Smooth muscle cell (in vitro differentiated cells): ENCODE data around the gene XXYLT1. TPM values are rescaled to one million over a fixed set of nuclear protein-coding genes. Genes with fewer than 3 reads are reported as not detected.
A peak's percentile ranks its signal among the peaks of the same experiment; 100 is the strongest.

Experiments used
- DNase-seq: peaks from one replicate; lab custom pipeline; 2025; ENCODE audit not compliant: unreplicated experiment; lab: John Stamatoyannopoulos, UW
- H2AFZ ChIP-seq: fragments of 200-600 bp; sonication (generic); 2 replicates; pipeline ENCODE4 v1.6.0; 2016; ENCODE audit warnings: antibody characterized with exemption, low read depth, mild to moderate bottlenecking
- H3F3A ChIP-seq: fragments of 200-600 bp; sonication (generic); 2 replicates; pipeline ENCODE4 v1.6.0; 2017; ENCODE audit warnings: antibody characterized with exemption, low read depth
- H3K27ac ChIP-seq: fragments of 200-600 bp; sonication (generic); 2 replicates; pipeline ENCODE4 v1.5.1; 2016; ENCODE audit warnings: low read depth, mild to moderate bottlenecking
- H3K27me3 ChIP-seq: fragments of 200-600 bp; sonication (generic); 2 replicates; pipeline ENCODE4 v1.6.1; 2016; ENCODE audit warnings: low read depth, mild to moderate bottlenecking
- H3K36me3 ChIP-seq: fragments of 200-600 bp; sonication (generic); 2 replicates; pipeline ENCODE4 v1.5.1; 2016; ENCODE audit warnings: low read depth
- H3K4me1 ChIP-seq: fragments of 200-600 bp; sonication (generic); 2 replicates; pipeline ENCODE4 v1.5.1; 2016; ENCODE audit warnings: low read depth
- H3K4me2 ChIP-seq: fragments of 200-600 bp; sonication (generic); 2 replicates; pipeline ENCODE4 v1.6.0; 2016; ENCODE audit warnings: mild to moderate bottlenecking
- H3K4me3 ChIP-seq: fragments of 200-600 bp; sonication (generic); 2 replicates; pipeline ENCODE4 v1.5.1; 2016; ENCODE audit warnings: mild to moderate bottlenecking
- H3K79me2 ChIP-seq: fragments of 200-600 bp; sonication (generic); 2 replicates; pipeline ENCODE4 v1.6.0; 2016; ENCODE audit warnings: low read depth, mild to moderate bottlenecking
- H3K9ac ChIP-seq: fragments of 200-600 bp; sonication (generic); 2 replicates; pipeline ENCODE4 v1.6.0; 2016; ENCODE audit warnings: low read depth
- H3K9me3 ChIP-seq: fragments of 200-600 bp; sonication (generic); replicated peaks from 2 replicates; pipeline ENCODE4 v1.5.1; 2016; ENCODE audit warnings: low read depth
- H4K20me1 ChIP-seq: fragments of 200-600 bp; sonication (generic); 2 replicates; pipeline ENCODE4 v1.6.0; 2016; ENCODE audit warnings: low read depth
- WGBS: methylation state at CpG from one replicate; pipeline ENCODE4 v1.1.7; 2016; ENCODE audit warnings: low lambda C conversion rate; 5-methylcytosine and 5-hydroxymethylcytosine counted together
- polyA plus RNA-seq: library from polyadenylated mRNA; unstranded; fragments of >200 nt; fragmentation: Nextera tagmentation; extraction: Ambion mirVana; gene quantifications from 2 replicates; pipeline ENCODE4 v1.2.1, GENCODE V29; 2016
- total RNA-seq: library from RNA; depleted of rRNA; stranded (reverse); fragments of >200 nt; gene quantifications from 2 replicates; pipeline ENCODE4 v1.2.3, GENCODE V29; 2014
- TF ChIP-seq, protein P1 (sequence below): fragments of 200-600 bp; sonication (generic); IDR thresholded peaks from 2 replicates; pipeline ENCODE4 v1.5.1; 2017; ENCODE audit warnings: borderline replicate concordance, mild to moderate bottlenecking, antibody characterized with exemption; ENCODE audit not compliant: insufficient read depth, poor library complexity, severe bottlenecking

XXYLT1 gene, protein sequence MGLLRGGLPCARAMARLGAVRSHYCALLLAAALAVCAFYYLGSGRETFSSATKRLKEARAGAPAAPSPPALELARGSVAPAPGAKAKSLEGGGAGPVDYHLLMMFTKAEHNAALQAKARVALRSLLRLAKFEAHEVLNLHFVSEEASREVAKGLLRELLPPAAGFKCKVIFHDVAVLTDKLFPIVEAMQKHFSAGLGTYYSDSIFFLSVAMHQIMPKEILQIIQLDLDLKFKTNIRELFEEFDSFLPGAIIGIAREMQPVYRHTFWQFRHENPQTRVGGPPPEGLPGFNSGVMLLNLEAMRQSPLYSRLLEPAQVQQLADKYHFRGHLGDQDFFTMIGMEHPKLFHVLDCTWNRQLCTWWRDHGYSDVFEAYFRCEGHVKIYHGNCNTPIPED
- total RNA-seq (22.2 and 28.7 TPM in 2 replicates), polyA plus RNA-seq (24.4 and 35.4 TPM in 2 replicates)

DNA sequence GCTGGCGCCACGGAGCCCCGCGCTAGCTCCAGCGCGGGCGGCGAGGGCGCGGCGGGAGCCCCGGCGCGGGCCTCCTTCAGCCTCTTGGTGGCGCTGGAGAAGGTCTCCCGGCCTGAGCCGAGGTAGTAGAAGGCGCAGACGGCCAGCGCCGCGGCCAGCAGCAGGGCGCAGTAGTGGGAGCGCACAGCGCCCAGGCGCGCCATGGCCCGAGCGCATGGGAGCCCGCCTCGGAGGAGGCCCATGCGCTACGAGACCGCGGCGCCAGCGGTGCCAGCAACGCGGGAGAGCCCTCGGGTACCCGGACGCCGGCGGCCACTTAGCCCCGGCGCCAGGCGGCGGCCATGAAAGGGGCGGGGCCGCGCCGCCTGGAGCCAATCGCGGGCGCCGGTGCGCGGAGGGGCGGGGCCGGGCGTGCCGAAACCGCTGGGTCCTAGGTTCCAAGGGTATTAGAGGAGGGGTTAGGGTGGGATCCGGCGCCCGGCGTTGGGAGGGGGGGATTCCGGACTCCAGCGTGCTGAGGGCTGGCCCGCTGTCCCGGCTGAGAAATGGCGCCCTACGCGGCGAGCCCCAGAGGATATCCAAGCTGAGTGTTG, at the start of gene XXYLT1:
TSS of gene XXYLT1 (minus strand) at position 343 of the 593 bp plus-strand sequence. CDS start at position 242, 101 bp downstream.
- Histone ChIP-seq H3K36me3 (no peaks in the 10 kb centered on the region), H2AFZ (peak within 1 kb of the TSS; percentile 87), H3K9ac (peak within 1 kb of the TSS; percentile 43), H3K4me2 (peak within 1 kb of the TSS; percentile 98), H3K4me1 (peaks cover 9% of the 10 kb centered on the region), H3K27me3 (no peaks in the 10 kb centered on the region), H3K79me2 (peaks cover 18% of the 10 kb centered on the region), H3F3A (no peaks in the 10 kb centered on the region), H3K27ac (peak within 1 kb of the TSS; percentile 10), H4K20me1 (peaks cover 12% of the 10 kb centered on the region), H3K9me3 (no peaks in the 10 kb centered on the region), H3K4me3 (peak within 1 kb of the TSS; percentile 75)
- DNase-seq = peak; percentile 80
- WGBS = under 1% methylated on average over 60 of the region's 75 CpGs
- TF ChIP-seq, protein P1, sequence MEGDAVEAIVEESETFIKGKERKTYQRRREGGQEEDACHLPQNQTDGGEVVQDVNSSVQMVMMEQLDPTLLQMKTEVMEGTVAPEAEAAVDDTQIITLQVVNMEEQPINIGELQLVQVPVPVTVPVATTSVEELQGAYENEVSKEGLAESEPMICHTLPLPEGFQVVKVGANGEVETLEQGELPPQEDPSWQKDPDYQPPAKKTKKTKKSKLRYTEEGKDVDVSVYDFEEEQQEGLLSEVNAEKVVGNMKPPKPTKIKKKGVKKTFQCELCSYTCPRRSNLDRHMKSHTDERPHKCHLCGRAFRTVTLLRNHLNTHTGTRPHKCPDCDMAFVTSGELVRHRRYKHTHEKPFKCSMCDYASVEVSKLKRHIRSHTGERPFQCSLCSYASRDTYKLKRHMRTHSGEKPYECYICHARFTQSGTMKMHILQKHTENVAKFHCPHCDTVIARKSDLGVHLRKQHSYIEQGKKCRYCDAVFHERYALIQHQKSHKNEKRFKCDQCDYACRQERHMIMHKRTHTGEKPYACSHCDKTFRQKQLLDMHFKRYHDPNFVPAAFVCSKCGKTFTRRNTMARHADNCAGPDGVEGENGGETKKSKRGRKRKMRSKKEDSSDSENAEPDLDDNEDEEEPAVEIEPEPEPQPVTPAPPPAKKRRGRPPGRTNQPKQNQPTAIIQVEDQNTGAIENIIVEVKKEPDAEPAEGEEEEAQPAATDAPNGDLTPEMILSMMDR = peak; percentile 53

DNA sequence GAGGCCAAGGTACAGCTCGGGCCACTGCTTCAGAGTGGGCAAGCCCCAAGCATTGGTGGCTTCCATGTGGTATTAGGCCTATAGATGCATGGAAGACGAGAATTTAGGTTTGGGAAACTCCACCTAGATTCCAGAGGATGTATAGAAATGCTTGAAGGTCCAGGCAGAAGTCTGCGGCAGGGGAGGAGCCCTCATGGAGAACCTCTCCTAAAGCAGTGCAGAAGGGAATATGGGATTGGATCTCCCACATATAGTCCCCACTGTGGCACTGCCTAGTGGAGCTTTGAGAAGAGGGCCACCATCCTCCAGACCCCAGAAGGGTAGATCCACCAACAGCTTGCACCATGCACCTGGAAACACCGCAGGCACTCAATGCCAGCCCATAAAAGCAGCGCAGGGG, 48.1 kb upstream of the XXYLT1 start:
- Histone ChIP-seq H2AFZ (no peak overlapping the region), H3K79me2 (no peaks in the 10 kb centered on the region), H3K27ac (no peak overlapping the region), H3K9ac (no peak overlapping the region), H3K4me3 (no peak overlapping the region), H3K4me2 (no peak overlapping the region), H3K9me3 (peaks cover 3% of the 10 kb centered on the region), H4K20me1 (peaks cover under 1% of the 10 kb centered on the region), H3K4me1 (no peaks in the 10 kb centered on the region), H3K27me3 (no peaks in the 10 kb centered on the region), H3K36me3 (peaks cover 7% of the 10 kb centered on the region), H3F3A (no peaks in the 10 kb centered on the region)
- TF ChIP-seq, protein P1 = no peak
- no peak for DNase-seq
- 99% methylated on average over 5 of the region's 5 CpGs for WGBS

DNA sequence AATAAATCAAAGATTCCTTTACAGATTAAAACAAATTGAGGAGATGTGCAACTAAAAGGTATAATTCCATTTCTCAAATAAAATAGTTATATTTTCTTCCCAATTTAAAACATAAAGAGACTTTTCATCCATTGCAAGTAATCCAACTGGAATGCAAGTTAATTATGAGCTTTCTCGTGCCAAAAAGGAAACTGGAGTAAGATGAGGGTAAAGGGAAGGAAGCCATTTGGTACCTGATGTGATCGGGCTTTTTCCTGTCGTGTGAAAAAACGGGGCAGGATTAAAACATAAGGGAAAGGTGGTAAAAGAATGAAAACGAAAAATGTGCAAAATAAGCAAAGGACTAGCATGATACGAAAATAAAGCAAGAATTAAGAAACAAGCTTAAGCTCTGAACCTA, 41.8 kb upstream of the XXYLT1 start:
- no peak overlapping the region for H3K4me3 ChIP-seq
- H3K27ac ChIP-seq = no peak overlapping the region
- TF ChIP-seq, protein P1 = no peak
- H4K20me1 ChIP-seq = no peaks in the 10 kb centered on the region
- H3K9ac ChIP-seq = no peak overlapping the region
- H3K36me3 ChIP-seq = no peaks in the 10 kb centered on the region
- no peak overlapping the region for H2AFZ ChIP-seq
- H3K4me1 ChIP-seq = no peaks in the 10 kb centered on the region
- H3K79me2 ChIP-seq = no peaks in the 10 kb centered on the region
- 95% methylated on average over 6 of the region's 6 CpGs for WGBS
- H3K4me2 ChIP-seq = no peak overlapping the region
- DNase-seq = no peak
- H3K9me3 ChIP-seq = no peaks in the 10 kb centered on the region
- no peaks in the 10 kb centered on the region for H3F3A ChIP-seq
- no peaks in the 10 kb centered on the region for H3K27me3 ChIP-seq
